ENCODE results near the gene AGAP5. TPM values are rescaled to one million over a fixed set of nuclear protein-coding genes. Genes with fewer than 3 reads are reported as not detected.
"Not testable (repeated sequence)": the region's sequence is repeated elsewhere in the genome, so short reads cannot be mapped to it uniquely, and the experiment has no call there.

AGAP5 gene
- polyA plus RNA-seq, 3 donors, result 8.2 to 10.1 (median 8.7) TPM

GRCh38 chr10:73662705-73663104, 35.2 kb downstream of the AGAP5 start:
- not testable (repeated sequence) for DNase-seq (ENCODE audit: low read depth in 3 of 3, low spot score in 2 of 3)

GRCh38 chr10:73655990-73656298, 42.0 kb downstream of the AGAP5 start, which contains the start of gene SYNPO2L:
Gene SYNPO2L, minus strand, starts transcription at chr10:73656029. Its CDS starts 107 bp downstream, at chr10:73655922.
- no peak for DNase-seq (ENCODE audit: low read depth in 3 of 3, low spot score in 2 of 3)

GRCh38 chr10:73655257-73655989, 42.5 kb downstream of the AGAP5 start:
- no peak for DNase-seq (ENCODE audit: low read depth in 3 of 3, low spot score in 2 of 3)

GRCh38 chr10:73653701-73654100, 44.2 kb downstream of the AGAP5 start:
- DNase-seq (ENCODE audit: low read depth in 3 of 3, low spot score in 2 of 3), result no peak

- DNase-seq (ENCODE audit: low read depth in 3 of 3, low spot score in 2 of 3), result no peak
Measured at GRCh38 chr10:73653195-73653594, 44.7 kb downstream of the AGAP5 start.

GRCh38 chr10:73650537-73651331, 47.2 kb downstream of the AGAP5 start:
- no peak for DNase-seq (ENCODE audit: low read depth in 3 of 3, low spot score in 2 of 3)

- DNase-seq (ENCODE audit: low read depth in 3 of 3, low spot score in 2 of 3), result no peak
Measured at GRCh38 chr10:73649876-73650536, 47.9 kb downstream of the AGAP5 start.

GRCh38 chr10:73648975-73649829, 48.7 kb downstream of the AGAP5 start:
- DNase-seq (ENCODE audit: low read depth in 3 of 3, low spot score in 2 of 3), result no peak

- no peak for DNase-seq (ENCODE audit: low read depth in 3 of 3, low spot score in 2 of 3)
Measured at GRCh38 chr10:73647875-73648651, 49.8 kb downstream of the AGAP5 start.

- DNase-seq (ENCODE audit: low read depth in 3 of 3, low spot score in 2 of 3), result peak in 2 of 3 donors; percentile 60 to 61
Measured at GRCh38 chr10:73647211-73647874, 50.6 kb downstream of the AGAP5 start.

GRCh38 chr10:73646598-73647041, 51.3 kb downstream of the AGAP5 start:
- DNase-seq (ENCODE audit: low read depth in 3 of 3, low spot score in 2 of 3), result no peak

GRCh38 chr10:73645251-73645650, 52.7 kb downstream of the AGAP5 start:
- no peak for DNase-seq (ENCODE audit: low read depth in 3 of 3, low spot score in 2 of 3)

GRCh38 chr10:73644767-73645166, 53.1 kb downstream of the AGAP5 start:
- no peak for DNase-seq (ENCODE audit: low read depth in 3 of 3, low spot score in 2 of 3)

- DNase-seq (ENCODE audit: low read depth in 3 of 3, low spot score in 2 of 3), result peak in 2 of 3 donors; percentile 41 to 54
Measured at GRCh38 chr10:73644015-73644743, 53.7 kb downstream of the AGAP5 start.

- no peak for DNase-seq (ENCODE audit: low read depth in 3 of 3, low spot score in 2 of 3)
Measured at GRCh38 chr10:73643362-73643761, 54.5 kb downstream of the AGAP5 start.

- DNase-seq (ENCODE audit: low read depth in 3 of 3, low spot score in 2 of 3), result no peak
Measured at GRCh38 chr10:73641328-73642060, 56.4 kb downstream of the AGAP5 start, which contains the start of gene MYOZ1. Gene MYOZ1, minus strand, starts transcription at chr10:73641474. Its CDS starts 1,457 bp downstream, at chr10:73640017.

GRCh38 chr10:73639286-73639685, 58.6 kb downstream of the AGAP5 start:
- no peak for DNase-seq (ENCODE audit: low read depth in 3 of 3, low spot score in 2 of 3)

GRCh38 chr10:73635781-73636180, 62.1 kb downstream of the AGAP5 start:
- DNase-seq (ENCODE audit: low read depth in 3 of 3, low spot score in 2 of 3), result no peak

Data from right renal cortex interstitium (tissue), 3 donors.